ENCODE data around the gene LDHA.

The LDHA gene

GRCh38 chr11:18365741-18366140, 28.6 kb upstream of the LDHA start:
- no peak for TF ChIP-seq CTCF (IDR thresholded peaks at IDR 0.05; ENCODE audit: control insufficient read depth, extremely low read depth, insufficient read depth)
- no peak for DNase-seq (ENCODE audit: low read depth)
- H3K4me3 ChIP-seq (ENCODE audit: low read depth, low read length): no peak overlapping the region

GRCh38 chr11:18366286-18366685, 28.1 kb upstream of the LDHA start:
- no peak for DNase-seq (ENCODE audit: low read depth)
- no peak overlapping the region for H3K4me3 ChIP-seq (ENCODE audit: low read depth, low read length)
- TF ChIP-seq CTCF (IDR thresholded peaks at IDR 0.05; ENCODE audit: control insufficient read depth, extremely low read depth, insufficient read depth): no peak

GRCh38 chr11:18367431-18367830, 26.9 kb upstream of the LDHA start:
- TF ChIP-seq CTCF (IDR thresholded peaks at IDR 0.05; ENCODE audit: control insufficient read depth, extremely low read depth, insufficient read depth): no peak
- H3K4me3 ChIP-seq (ENCODE audit: low read depth, low read length): no peak overlapping the region
- DNase-seq (ENCODE audit: low read depth): no peak

GRCh38 chr11:18368221-18368620, 26.1 kb upstream of the LDHA start:
- DNase-seq (ENCODE audit: low read depth): no peak

GRCh38 chr11:18369398-18369797, 25.0 kb upstream of the LDHA start:
- no peak for TF ChIP-seq CTCF (IDR thresholded peaks at IDR 0.05; ENCODE audit: control insufficient read depth, extremely low read depth, insufficient read depth)
- no peak overlapping the region for H3K4me3 ChIP-seq (ENCODE audit: low read depth, low read length)
- no peak for DNase-seq (ENCODE audit: low read depth)

More at GRCh38 chr11:18368221-18368620, 26.1 kb upstream of the LDHA start:
- TF ChIP-seq CTCF (IDR thresholded peaks at IDR 0.05; ENCODE audit: control insufficient read depth, extremely low read depth, insufficient read depth): no peak
- H3K4me3 ChIP-seq (ENCODE audit: low read depth, low read length): no peak overlapping the region

- no peak for TF ChIP-seq CTCF (IDR thresholded peaks at IDR 0.05; ENCODE audit: control insufficient read depth, extremely low read depth, insufficient read depth)
- H3K4me3 ChIP-seq (ENCODE audit: low read depth, low read length): no peak overlapping the region
- no peak for DNase-seq (ENCODE audit: low read depth)
Measured at GRCh38 chr11:18371279-18371678, 23.1 kb upstream of the LDHA start.

- DNase-seq (ENCODE audit: low read depth): no peak
- H3K4me3 ChIP-seq (ENCODE audit: low read depth, low read length): no peak overlapping the region
- no peak for TF ChIP-seq CTCF (IDR thresholded peaks at IDR 0.05; ENCODE audit: control insufficient read depth, extremely low read depth, insufficient read depth)
Measured at GRCh38 chr11:18372201-18372600, 22.2 kb upstream of the LDHA start.
